ENCODE data around the gene KRT86.

The KRT86 gene

DNA sequence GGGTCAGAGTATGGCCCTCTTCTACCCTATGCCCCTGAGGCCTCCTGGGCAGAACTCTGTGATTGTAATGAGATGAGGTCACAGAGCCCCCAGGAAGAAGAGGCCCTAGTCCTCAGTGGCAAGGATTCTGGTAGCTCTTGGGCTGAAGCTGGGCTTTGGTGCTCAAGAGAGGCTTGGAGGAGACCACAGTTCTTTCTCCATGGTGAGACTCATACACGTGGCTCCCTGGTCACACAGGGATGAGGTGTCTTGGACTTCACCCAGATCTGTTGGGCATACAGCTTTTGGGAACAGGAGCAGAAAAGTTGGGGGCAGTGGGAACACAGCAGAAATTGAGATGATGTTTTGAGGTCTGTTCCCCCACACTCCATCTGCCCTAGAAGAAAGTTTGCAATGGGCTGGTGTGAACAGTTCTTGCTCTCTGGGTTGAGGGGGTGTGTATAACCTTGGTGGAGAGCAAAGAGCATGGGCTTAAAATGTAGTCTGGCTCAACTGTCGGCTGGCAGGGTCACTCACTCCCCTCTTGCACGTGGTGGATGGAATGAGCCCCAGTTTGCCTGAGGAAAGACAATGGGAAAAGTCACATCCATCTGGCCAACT lies at the start of gene KRT86:
Gene KRT86 (plus strand): TSS at position 125 of the 600 bp plus-strand sequence. CDS start 27,272 bp downstream, outside the sequence.
- DNase-seq: no peak

DNA sequence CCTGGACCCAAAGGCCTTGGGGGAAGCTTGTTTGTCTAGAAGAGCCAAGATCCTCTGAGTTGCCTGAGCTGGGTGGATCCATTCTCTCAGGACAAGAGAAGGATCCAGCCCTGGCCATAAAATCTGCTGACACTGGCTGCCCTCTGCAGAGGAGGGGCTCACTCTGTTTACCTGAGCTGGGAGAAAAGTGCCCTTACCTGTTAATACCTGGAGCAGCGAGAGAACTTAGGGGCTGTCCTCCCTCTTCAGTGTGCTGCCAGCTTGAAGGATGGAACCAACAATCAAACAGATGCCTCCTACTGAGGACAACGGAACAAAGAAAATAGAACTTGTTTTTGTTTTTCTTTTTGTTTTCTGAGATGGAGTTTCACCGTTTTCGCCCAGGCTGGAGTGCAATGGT lies 48.7 kb upstream of the KRT86 start:
- no peak for DNase-seq

DNA sequence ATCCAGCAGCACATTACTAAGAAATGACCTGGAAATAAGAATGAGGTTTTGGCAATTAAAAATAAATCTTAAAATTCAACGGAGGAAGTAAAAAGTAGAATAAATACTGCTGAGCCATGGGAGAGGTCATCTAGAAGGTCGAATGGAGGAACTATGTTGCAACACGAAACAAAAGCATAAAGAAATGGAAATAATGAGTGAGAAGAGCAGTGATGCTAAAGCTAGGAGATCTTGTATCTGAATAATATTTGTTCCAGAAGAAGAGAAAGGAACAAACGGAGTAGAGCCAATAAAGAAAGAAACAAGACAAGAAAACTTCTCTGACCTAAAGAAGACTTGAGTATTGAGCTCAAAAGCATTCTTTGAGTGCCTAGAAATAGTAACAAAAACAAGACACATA lies 48.0 kb upstream of the KRT86 start:
- DNase-seq: no peak

DNA sequence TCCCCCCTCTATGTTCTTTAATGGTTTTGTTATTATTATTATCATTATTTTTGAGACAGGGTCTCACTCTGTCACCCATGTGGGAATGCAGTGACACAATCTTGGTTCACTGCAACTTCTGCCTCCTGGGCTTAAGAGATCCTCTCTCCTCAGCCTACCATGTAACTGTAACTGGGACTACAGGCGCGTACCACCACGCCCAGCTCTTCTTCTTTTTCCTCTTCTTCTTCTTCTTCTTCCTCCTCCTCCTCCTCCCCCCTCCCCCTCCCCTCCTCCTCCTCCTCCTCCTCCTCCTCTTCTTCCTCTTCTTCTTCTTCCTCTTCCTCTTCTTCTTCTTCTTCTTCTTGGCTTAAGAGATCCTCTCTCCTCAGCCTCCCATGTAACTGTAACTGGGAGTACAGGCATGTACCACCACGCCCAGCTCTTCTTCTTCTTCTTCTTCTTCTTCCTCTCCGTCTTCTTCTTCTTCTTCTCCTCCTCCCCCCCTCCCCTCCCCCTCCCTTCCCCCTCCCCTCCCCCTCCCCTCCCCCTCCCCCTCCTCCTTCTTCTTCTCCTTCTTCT lies 46.8 kb upstream of the KRT86 start:
- DNase-seq: no peak

DNA sequence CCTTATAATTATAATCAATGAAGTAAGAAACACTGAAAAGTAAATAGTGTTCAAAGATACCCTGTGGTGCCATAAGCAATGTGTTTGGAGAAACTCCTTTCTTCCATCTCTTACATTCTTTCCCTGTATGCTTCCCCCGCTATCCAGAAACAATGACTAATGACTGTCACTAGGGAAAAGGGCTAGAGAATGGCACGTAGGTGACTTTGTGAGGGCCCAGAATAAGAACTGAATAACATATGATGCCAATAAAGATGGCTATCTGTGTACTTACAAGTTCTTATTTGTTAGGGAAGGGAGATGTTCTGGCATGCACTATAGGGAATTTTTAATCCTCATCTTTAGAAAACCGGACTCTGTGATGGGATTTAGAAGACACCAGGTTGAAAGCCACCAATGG lies 46.1 kb upstream of the KRT86 start:
- DNase-seq: no peak

DNA sequence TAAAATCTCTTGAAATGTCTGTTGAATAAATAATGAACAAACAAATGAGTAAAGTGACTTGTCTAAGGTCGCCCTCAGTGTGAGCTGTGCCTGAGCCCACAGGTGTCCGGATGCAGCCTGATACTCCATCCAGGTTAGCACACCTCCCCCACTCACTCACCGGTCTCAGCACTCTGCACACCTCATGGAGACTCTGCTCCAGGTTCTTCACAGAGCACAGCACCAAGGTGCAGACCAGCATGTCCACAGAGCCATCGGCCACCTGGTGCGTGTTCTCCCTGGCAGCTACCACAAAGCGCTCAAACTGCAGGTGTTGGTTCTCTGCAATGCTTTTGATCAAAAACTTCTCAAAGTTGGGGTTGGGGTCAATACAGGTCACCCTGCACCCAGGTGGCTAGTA lies 45.5 kb upstream of the KRT86 start:
- DNase-seq: no peak

DNA sequence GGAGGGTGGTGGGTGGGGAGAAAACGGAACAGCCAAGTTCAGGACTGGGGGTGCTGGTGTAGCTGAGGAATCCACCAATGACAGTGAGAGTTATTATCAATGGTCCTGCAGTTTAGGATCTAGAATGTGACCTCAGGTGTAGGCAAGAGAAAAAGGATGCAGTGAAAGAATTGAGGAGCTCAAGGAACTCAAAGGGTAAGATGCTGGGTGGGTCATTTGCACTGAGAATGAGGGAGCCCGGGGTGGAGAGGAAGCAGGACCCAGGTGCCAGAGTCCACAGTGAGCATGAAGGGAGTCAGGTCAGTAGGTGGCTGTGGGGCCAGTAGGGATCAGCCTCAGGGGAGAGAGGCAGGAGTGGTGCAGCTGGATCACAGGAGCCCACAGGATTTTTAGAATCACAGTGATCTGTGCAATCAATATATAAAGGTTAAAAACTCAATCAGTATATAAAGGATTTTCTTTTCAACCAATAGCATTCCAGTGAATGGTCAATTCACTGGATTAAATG lies 44.6 kb upstream of the KRT86 start:
- no peak for DNase-seq

DNA sequence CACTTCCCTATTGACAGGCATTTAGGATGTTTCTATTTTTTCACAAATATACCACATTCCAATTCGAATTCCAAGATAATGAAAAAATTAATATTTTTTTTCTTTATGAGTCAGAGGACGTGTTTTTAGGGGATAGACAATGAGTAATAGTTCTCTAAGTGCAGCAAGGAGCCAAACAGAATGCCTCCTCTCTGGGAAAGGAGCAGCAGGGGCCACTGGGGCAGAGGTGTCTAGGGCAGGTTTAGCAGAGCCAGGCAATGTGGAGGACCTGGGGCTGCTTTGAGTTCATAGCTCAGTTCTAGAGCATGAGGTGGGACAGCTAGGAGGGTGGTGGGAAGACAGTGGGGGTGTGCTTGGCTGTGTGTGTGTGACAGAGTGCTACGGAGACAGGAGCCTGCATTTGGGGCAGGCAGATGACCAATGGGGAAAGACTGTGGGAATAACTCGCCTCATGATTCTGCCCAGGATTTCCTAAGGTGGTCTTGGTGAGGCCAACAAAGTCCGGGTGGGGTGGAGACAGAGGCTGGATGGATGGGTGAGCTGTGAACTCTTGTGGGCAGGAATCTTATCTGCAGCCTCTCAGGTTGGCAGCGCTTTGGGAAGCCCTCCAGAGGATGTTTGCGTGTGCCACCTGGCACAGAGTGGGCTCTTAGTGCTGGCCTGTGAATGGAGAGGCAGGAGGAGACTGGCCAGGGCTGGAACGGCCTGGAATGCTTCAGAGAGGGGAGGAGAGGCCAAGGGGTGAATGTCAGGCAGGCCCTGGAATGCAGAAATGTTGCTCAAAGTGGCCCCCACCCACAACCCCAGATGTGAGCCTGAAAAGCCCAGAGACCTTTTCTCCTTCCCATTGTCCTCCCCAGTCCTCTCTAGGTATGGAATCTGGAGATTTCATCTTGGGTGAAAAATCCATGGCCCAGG lies 43.8 kb upstream of the KRT86 start:
- DNase-seq: no peak

DNA sequence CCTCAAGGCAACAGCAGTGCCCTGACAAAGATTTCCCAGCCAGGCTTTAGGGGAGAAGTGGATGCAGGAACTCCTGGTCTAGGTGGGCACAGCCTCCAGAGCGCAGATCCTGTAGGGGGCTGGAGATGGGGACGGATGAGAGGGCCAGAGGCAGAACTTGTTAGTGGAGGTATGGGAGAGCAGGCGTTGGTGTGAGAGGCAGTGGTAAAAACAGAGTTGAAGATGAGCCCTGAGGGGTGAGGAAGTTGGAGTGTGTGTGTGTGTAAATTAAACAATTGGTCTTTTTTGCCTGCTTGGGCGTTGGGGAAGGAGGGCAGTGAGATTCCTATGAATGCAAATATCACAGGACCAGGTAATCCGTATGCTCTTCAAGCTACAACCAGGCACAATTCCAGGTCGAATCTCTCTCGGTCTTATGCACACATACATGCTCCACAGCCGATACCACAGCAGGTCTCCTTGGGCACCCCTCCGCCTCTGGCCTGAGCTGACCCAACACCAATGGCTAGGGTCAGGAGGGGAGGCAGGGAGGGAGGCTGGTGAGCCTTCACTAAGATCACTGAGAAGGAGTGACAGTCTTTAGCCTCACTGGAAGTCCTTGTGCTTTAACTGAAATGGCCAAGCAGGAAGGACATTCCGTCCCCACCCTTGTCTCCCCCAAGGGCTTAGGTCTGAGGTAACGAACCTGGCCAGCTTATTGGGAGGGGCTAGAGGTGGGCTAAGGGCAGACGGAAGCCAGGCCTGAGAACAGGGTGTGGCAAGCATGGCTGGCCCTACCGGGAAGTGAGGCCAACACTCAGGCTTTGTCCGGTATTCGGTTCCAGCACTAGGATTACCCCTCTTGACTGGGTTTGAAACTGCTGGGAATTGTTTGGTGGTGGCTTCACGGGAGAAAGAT lies 42.9 kb upstream of the KRT86 start:
- DNase-seq: no peak

DNA sequence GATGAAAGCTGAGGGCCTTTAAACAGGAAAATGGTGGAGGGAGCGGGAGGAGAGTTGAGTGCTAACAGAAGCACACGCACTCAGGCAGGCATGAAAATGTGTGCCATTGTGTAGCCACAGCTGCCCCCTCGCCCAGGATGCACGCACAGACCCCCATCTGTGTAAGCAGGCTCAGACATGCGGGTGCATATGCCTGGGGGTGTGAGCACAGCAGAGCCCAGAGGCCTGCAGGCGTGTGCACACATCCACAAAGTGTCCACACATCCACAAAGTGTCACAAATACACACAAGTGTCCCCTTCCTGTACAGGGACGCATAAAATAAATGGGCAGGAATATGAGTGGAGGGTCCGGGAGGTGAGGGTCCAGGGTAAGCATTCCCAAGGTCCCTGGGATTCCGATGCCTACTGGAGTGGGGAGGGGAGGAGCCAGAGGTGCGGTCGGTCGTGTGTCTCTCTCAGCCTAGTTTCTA lies 42.2 kb upstream of the KRT86 start:
- DNase-seq: no peak

DNA sequence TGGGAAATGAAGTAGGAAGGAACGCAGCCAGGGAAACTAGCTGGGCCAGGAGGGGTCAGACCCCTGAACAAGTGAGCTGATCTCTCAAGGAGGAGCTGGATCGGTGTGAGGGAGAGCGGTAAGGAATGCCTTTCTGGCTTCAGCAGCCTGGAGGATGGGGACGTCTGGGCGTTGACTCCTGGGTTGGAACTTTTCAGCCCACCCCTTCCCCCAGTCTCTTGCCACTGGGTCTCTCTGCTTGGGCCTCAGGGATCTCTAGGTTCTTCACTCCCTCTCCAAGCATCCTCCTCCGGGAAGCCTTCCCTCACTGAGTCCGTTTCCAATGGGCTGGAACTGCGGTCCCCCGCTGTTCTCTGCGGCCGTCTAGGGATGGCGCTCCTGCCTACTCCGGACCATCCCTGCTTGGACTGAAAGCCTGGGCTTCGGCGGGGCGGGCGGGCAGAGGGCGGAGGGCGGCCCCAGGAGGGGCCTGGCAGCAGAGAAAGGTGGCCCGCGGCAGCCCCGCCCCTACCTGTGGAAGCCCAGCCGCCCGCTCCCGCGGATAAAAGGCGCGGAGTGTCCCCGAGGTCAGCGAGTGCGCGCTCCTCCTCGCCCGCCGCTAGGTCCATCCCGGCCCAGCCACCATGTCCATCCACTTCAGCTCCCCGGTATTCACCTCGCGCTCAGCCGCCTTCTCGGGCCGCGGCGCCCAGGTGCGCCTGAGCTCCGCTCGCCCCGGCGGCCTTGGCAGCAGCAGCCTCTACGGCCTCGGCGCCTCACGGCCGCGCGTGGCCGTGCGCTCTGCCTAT lies 41.6 kb upstream of the KRT86 start, which contains the start of gene KRT7:
Gene KRT7 (plus strand): TSS at position 570 of the 788 bp plus-strand sequence. CDS start 54 bp downstream, at position 624.
- no peak for DNase-seq

DNA sequence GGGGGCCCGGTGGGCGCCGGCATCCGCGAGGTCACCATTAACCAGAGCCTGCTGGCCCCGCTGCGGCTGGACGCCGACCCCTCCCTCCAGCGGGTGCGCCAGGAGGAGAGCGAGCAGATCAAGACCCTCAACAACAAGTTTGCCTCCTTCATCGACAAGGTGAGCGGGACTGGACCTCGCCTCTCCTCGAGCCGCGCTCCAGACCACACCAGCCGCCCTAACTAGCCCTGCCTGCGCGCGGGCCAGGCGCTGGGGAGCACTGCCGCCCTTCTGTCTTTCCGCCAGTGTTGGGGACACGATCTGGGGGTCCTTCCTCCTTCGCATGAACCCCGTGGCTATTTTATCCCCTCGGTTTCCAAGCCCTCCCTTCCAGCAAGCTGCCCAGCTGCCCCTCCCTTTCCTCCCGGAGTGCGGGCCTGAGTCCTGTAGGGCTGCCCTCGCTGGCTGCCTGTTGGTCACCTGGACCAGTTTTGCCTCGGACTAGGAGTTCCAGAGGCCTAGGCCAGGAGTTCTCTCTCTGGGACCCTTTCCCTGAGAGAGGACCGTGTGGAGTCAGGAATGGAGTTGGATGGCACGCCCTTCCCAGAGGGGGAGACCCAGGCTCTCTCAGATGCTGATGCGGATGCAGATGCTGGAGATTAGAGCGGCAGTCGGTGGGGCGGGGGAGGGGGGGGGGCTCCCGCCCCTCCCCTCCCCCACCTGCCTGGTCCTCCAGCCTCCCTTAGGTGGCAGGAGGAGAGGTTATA lies 40.8 kb upstream of the KRT86 start:
- no peak for DNase-seq

DNA sequence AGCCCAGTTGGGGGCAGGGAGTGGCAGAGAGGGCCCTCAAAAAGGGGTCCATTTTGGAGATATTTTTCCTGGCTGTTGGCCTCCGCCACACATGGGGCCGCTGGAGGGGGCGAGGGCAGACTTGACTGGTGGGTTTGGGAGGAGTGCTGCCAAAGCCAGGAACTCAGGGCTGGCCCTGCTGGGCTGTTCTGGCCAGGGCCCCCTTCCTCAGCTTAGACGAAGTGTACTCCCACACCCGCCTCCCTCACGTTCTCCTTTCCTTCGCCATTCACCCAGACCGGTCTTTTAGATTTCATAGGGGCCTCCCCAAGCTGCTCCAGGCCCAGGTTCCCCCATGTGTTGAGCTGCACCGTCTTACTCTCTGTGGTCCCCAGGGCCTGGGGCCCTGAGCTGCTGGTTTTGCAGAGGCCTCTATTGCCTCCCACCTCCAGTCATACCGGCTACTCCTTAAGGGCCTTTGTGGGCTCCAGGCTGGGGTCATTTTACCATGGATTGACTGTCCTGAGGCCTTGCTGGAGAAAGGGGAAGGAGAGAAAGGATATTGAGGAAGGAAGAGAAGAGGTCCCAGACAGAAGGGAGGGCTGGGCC lies 40.1 kb upstream of the KRT86 start:
- no peak for DNase-seq

DNA sequence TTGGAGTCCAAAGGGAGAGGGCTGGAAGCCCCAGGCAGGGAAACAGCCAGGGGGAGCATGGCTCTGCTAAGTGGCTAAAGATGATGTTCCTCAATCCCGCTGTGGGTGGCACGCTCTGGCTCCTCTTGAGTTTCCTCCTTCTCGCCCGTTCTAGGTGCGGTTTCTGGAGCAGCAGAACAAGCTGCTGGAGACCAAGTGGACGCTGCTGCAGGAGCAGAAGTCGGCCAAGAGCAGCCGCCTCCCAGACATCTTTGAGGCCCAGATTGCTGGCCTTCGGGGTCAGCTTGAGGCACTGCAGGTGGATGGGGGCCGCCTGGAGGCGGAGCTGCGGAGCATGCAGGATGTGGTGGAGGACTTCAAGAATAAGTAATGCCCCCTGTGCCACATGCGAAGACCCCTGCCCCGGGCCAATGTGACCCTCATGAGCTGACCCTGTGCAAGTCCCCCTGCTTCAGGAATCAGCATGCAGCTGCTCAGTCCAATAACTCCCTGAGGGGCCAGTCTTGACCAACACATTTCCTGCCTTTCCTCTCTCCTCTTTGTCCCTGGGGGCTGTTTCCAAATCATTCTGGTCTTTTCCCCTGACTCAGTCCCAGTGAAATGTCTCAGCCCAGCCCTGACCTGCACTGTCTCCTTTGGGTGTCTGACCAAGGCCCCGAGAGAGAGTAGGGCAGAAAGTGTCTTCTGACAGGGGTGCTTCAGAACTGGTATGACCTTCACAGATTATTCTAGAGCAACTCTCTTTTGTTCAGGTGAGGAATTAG lies 39.3 kb upstream of the KRT86 start:
- DNase-seq: no peak

DNA sequence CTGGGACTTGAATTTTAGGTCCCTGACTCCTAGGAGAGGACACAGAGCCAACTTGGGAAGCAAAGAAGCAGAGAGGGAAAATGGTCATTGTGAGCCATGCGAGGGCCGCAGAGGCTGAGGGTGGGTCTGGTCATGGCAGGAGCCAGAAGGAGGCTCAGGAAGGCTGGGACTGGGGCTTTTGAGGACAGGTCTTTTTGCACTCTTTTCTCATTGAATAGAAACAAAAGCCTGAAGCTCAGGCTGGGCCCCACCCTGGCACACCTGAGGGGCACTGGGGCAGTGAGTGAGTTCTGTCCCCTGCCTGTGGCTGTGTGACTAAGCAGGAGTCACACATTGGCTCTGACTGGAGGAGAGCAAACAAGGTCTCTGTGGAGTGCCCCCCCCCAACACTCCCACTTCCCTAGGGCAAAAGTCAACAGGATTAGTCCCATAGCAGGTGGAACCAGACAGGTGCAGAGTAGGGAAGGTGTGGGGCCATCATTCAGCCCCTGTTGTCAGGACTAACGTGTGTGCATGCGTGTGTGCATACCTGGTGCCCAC lies 38.6 kb upstream of the KRT86 start:
- DNase-seq: no peak

DNA sequence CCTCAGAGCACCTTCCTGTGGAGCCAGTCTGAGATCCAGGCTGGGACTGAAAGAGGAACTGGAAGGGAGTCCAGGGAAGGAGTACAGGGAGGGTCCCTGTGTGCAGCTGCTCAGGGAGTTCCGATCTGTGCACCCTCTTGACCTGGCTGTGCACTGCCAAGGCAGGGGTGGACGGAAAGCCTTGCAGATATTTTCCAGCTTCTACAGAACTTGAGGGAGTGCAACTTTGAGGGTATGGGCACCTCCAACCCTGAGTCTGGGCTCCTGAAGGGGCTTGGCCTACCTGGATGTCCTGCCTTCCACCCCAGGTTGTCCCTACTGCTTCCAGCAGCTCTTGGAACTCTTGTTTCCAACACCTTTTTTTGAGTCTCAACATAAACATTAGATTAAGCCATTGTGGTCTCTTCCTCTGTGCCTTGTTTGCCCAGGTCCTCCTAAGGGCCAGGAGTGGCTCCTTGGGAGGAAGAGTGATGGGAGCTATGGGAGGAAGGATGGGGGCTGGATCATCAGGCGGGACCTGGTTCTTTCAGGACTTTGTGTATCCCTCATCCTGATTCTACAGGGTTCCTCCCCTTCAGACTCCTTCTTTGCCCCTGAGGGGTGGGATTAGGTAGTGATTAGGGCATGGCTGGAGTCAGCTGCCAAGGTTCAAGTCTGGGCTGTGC lies 37.9 kb upstream of the KRT86 start:
- DNase-seq: no peak

DNA sequence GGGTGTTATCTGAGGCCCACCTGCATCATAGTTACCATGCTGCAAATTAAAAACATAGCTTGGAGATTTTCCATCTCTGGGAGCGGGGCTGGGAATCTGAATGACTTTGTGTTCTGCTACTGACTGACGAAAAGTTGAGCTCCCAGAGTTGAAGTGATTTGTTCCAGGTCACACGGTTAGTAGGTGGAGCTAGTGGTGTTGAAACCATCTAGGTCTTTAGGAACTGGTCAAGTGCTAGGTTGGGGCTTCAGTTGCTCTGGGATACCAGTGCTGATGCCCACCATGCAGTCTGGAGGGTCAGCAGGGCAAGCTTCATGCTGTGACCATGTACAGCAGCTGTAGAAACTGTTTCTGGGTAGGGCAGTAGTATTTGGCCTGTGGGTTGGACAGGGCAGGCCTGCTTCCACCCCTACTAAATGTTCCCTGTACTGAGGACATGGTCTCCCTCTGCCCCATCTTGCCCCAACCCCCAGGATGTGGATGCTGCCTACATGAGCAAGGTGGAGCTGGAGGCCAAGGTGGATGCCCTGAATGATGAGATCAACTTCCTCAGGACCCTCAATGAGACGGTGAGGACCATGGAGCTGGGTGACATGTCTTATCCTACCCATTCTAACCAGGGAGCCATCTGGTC lies 36.1 kb upstream of the KRT86 start:
- no peak for DNase-seq

Measured in nucleus accumbens (tissue), 56 donors.